ENCODE results near the gene FEM1A. TPM values are rescaled to one million over a fixed set of nuclear protein-coding genes. Genes with fewer than 3 reads are reported as not detected.
A peak's percentile ranks its signal among the peaks of the same experiment; 100 is the strongest.

Gene FEM1A
- total RNA-seq, 1 experiment from 2014 or later = 8.8 TPM

DNA sequence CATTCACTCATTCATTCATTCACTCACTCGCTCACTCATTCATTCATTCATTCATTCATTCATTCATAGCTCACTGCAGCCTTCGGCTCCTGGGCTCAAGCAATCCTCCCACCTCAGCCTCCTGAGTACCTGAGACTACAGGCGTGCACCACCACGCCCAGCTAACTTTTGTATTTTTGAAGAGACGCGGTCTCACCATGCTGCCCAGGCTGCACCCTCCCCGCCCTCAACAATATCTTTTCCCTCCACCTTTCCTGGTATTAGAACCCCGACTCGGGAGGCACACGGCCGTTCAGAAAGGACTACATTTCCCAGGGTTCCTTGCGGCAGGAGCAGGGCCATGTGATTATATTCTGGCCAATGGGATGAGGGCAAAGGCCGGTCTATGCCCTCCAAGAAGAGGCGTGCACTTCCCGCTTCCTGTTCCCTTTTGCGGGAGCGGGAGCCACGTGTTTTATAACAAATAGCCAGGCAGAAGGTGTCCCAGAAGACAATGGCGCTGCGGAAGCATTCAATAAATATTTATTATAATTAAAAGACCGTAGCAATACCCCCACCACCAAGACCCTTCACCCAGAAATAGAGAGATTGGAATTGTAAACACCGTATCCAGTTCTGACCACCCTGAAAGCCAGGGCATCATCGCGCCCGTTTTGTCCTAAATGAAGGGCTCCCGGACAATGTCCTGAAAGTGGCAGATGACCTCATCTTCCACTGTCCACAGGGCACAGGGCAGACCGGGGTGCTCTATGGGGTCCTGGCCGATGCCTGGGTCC lies 24.1 kb downstream of the FEM1A start:
- Mint-ChIP-seq H3K27ac (ENCODE audit: unreplicated experiment) (peak overlapping the region; percentile 81), H3K9me3 (ENCODE audit: low read depth, unreplicated experiment) (no peaks in the 10 kb centered on the region), H3K4me3 (ENCODE audit: low read depth, unreplicated experiment) (peak overlapping the region; percentile 63), H3K36me3 (ENCODE audit: insufficient read depth, unreplicated experiment) (peaks cover 41% of the 10 kb centered on the region), H3K27me3 (ENCODE audit: unreplicated experiment) (no peaks in the 10 kb centered on the region), H3K4me1 (ENCODE audit: low read depth, unreplicated experiment) (peaks cover 30% of the 10 kb centered on the region)
- intact Hi-C loops (cut with micrococcal nuclease; ENCODE audit: unreplicated experiment) = no loop called here
- CTCF ChIA-PET = no interaction called here
- TF ChIP-seq, protein P1, sequence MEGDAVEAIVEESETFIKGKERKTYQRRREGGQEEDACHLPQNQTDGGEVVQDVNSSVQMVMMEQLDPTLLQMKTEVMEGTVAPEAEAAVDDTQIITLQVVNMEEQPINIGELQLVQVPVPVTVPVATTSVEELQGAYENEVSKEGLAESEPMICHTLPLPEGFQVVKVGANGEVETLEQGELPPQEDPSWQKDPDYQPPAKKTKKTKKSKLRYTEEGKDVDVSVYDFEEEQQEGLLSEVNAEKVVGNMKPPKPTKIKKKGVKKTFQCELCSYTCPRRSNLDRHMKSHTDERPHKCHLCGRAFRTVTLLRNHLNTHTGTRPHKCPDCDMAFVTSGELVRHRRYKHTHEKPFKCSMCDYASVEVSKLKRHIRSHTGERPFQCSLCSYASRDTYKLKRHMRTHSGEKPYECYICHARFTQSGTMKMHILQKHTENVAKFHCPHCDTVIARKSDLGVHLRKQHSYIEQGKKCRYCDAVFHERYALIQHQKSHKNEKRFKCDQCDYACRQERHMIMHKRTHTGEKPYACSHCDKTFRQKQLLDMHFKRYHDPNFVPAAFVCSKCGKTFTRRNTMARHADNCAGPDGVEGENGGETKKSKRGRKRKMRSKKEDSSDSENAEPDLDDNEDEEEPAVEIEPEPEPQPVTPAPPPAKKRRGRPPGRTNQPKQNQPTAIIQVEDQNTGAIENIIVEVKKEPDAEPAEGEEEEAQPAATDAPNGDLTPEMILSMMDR (IDR thresholded peaks at IDR 0.05; ENCODE audit: unreplicated experiment) = no peak
- DNase-seq = peak; percentile 83
- BruUV-seq (replicated peaks) = no TSS peak

DNA sequence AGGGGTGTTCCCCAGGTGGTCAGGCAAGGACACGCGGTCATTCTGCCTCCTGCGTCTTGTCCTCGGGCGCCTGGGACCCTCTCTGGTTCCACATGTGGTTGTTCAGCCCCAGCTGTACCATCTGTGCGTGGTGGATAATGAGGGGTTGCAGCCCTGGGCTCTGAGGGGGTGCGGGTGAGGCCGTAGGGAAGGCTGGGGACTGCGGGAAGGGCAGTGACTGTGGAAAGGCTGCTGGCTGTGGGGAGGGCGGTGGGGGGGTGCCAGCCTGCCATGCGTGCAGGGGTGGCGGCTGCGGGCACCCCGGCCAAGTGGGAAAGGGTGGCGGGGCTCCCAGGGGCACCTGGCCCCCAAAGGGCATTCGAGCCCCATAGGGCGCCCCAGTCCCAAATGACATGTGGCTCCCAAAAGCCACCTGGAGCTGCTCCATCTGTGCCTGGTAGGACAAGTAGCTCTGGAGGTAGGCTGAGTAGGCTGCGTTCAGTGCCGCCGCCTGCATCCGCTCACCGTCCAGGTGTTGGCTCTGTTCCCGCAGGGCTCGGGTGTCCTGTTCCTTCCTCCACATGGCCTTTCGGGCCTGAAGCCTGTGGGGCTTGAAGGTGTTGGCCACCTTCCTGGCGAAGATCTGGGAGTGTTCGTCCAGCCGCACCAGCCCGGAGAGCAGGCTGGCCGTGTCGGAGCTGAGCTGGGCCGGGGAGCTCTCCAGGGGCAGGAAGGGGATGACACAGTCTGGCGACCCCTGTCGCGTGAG lies 24.8 kb downstream of the FEM1A start:
- DNase-seq = no peak
- Mint-ChIP-seq H3K9me3 (ENCODE audit: low read depth, unreplicated experiment) (no peaks in the 10 kb centered on the region), H3K4me3 (ENCODE audit: low read depth, unreplicated experiment) (no peak overlapping the region), H3K27me3 (ENCODE audit: unreplicated experiment) (no peaks in the 10 kb centered on the region), H3K27ac (ENCODE audit: unreplicated experiment) (no peak overlapping the region), H3K36me3 (ENCODE audit: insufficient read depth, unreplicated experiment) (peaks cover 41% of the 10 kb centered on the region), H3K4me1 (ENCODE audit: low read depth, unreplicated experiment) (peaks cover 24% of the 10 kb centered on the region)
- TF ChIP-seq, protein P1 (IDR thresholded peaks at IDR 0.05; ENCODE audit: unreplicated experiment) = no peak
- intact Hi-C loops (cut with micrococcal nuclease; ENCODE audit: unreplicated experiment) = no loop called here
- CTCF ChIA-PET = no interaction called here
- BruUV-seq (replicated peaks) = no TSS peak

DNA sequence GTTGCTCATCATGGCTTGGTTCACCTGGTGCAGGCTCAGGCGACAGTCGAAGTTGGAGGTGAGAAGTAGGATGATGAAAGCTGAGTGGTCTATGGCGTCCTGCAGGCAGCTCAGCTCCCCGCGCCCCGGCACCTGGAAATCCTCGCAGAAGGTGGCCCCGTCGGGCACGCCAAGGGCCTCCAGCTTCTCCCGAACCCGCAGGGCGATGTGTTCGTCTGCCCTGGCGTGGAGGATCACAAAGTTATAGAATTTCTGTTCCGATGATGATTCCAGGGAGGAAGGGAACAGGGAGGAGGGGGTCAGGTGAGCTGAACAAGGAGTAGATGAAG lies 25.4 kb downstream of the FEM1A start:
- CTCF ChIA-PET = no interaction called here
- Mint-ChIP-seq H3K4me1 (ENCODE audit: low read depth, unreplicated experiment) (peaks cover 21% of the 10 kb centered on the region), H3K27ac (ENCODE audit: unreplicated experiment) (no peak overlapping the region), H3K4me3 (ENCODE audit: low read depth, unreplicated experiment) (no peak overlapping the region), H3K27me3 (ENCODE audit: unreplicated experiment) (no peaks in the 10 kb centered on the region), H3K9me3 (ENCODE audit: low read depth, unreplicated experiment) (no peaks in the 10 kb centered on the region), H3K36me3 (ENCODE audit: insufficient read depth, unreplicated experiment) (peaks cover 41% of the 10 kb centered on the region)
- TF ChIP-seq, protein P1 (IDR thresholded peaks at IDR 0.05; ENCODE audit: unreplicated experiment) = no peak
- no peak for DNase-seq
- no TSS peak for BruUV-seq (replicated peaks)
- intact Hi-C loops (cut with micrococcal nuclease; ENCODE audit: unreplicated experiment) = no loop called here

- H3K27me3 Mint-ChIP-seq (ENCODE audit: unreplicated experiment) = no peaks in the 10 kb centered on the region
- CTCF ChIA-PET = no interaction called here
- peaks cover 16% of the 10 kb centered on the region for H3K4me1 Mint-ChIP-seq (ENCODE audit: low read depth, unreplicated experiment)
- DNase-seq = no peak
- TF ChIP-seq, protein P1 (IDR thresholded peaks at IDR 0.05; ENCODE audit: unreplicated experiment) = no peak
- H3K9me3 Mint-ChIP-seq (ENCODE audit: low read depth, unreplicated experiment) = no peaks in the 10 kb centered on the region
- TSS peak; percentile 25 for BruUV-seq (replicated peaks)
- no peak overlapping the region for H3K27ac Mint-ChIP-seq (ENCODE audit: unreplicated experiment)
- intact Hi-C loops (cut with micrococcal nuclease; ENCODE audit: unreplicated experiment) = no loop called here
- H3K36me3 Mint-ChIP-seq (ENCODE audit: insufficient read depth, unreplicated experiment) = peaks cover 38% of the 10 kb centered on the region
- no peak overlapping the region for H3K4me3 Mint-ChIP-seq (ENCODE audit: low read depth, unreplicated experiment)
These were observed 26.1 kb downstream of the FEM1A start for GRCh38 chr19:4817467-4818277.
